Measurements from ENCODE around the gene IL18R1.

IL18R1 gene

DNA sequence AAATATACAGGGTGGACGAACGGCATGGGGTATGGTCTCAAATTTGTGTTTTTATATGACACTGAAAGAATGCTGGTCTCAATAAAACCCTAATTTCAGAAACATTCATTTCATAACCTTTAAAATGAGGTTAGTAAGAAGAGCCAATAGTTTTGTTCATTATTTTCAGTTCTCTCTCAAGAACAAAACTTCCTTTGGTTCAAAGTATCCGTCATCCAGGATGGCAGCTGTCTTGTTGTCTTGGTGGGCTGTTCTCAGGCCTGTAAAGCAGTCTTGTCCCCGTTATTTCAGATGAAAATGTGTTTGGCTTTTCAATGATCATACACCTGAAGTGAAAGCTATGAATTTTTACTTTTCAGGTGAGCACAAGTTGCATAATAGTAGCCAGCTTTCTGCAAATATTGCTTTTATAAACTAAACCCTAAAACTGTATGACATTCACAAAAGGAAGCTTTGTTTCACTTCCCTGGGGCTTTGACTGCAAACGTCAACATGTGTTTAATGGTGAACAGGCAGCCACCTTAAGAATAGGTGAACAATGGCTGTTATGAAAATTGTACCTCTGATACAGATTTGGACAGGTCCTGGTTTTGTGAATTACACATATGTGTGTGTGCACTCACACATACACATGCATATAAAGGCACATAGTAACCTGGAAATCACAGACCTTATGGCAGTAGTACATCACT, 70.0 kb downstream of the IL18R1 start:
- Histone ChIP-seq H3K27me3 (ENCODE audit: control insufficient read depth in 5 of 5, insufficient read depth in 4 of 5, low read length in 5 of 5) (no peaks in the 10 kb centered on the region), H3K36me3 (ENCODE audit: control insufficient read depth in 5 of 5, insufficient read depth in 5 of 5, low read length in 5 of 5) (no peaks in the 10 kb centered on the region), H3K9me3 (ENCODE audit: control insufficient read depth in 5 of 5, low read length in 5 of 5) (peaks cover 0 to 2% (median 0%) of the 10 kb centered on the region in 5 donors), H3K27ac (ENCODE audit: low read depth, low read length) (no peak overlapping the region), H3K9ac (ENCODE audit: low read length in 5 of 5) (no peak overlapping the region), H3K4me1 (ENCODE audit: control insufficient read depth in 5 of 5, insufficient read depth in 5 of 5, low read length in 5 of 5) (no peaks in the 10 kb centered on the region), H3K4me3 (ENCODE audit: low read depth in 1 of 5, low read length in 5 of 5) (no peak overlapping the region)

DNA sequence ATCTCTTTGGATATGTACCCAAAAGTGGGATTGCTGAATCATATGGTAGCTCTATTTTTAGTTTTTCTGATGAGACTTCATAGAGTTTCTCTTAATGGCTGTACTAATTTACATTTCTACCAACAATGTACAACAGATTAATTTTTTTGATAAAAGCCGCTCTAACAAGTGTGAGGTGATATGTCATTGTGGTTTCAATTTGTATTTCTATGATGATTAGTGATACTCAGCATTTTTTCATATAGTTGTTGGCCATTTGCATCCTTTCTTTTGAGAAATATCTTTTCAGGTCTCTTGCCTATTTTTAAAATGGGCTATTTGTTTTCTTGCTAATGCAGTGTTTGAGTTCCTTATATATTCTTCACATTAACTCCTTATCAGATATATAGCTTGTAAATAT, 71.7 kb downstream of the IL18R1 start:
- Histone ChIP-seq H3K9ac (ENCODE audit: low read length in 5 of 5) (no peak overlapping the region), H3K27ac (ENCODE audit: low read depth, low read length) (no peak overlapping the region), H3K4me1 (ENCODE audit: control insufficient read depth in 5 of 5, insufficient read depth in 5 of 5, low read length in 5 of 5) (no peaks in the 10 kb centered on the region), H3K9me3 (ENCODE audit: control insufficient read depth in 5 of 5, low read length in 5 of 5) (peaks cover 0 to 2% (median 0%) of the 10 kb centered on the region in 5 donors), H3K27me3 (ENCODE audit: control insufficient read depth in 5 of 5, insufficient read depth in 4 of 5, low read length in 5 of 5) (peaks cover 0 to 4% (median 0%) of the 10 kb centered on the region in 5 donors), H3K4me3 (ENCODE audit: low read depth in 1 of 5, low read length in 5 of 5) (no peak overlapping the region), H3K36me3 (ENCODE audit: control insufficient read depth in 5 of 5, insufficient read depth in 5 of 5, low read length in 5 of 5) (no peaks in the 10 kb centered on the region)

DNA sequence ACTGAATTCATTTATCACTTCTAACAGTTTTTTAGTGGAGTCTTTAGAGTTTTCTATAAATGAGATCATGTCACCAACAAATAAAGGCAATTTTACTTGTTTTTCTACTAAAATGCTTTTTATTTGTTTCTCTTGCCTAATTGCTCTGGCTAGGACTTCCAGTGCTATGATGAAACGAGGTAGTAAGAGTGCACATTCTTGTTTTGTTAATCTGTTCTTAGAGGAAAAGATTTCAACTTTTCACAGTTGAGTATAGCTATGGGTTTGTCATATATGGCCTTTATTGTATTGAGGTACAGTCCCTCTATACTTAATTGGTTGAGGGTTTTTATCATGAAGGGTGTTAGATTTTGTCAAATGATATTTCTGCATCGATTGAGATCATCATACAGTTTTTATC, 73.0 kb downstream of the IL18R1 start:
- no peaks in the 10 kb centered on the region for H3K36me3 ChIP-seq (ENCODE audit: control insufficient read depth in 5 of 5, insufficient read depth in 5 of 5, low read length in 5 of 5)
- H3K9me3 ChIP-seq (ENCODE audit: control insufficient read depth in 5 of 5, low read length in 5 of 5): peaks cover 0 to 2% (median 0%) of the 10 kb centered on the region in 5 donors
- peaks cover 0 to 4% (median 0%) of the 10 kb centered on the region in 5 donors for H3K27me3 ChIP-seq (ENCODE audit: control insufficient read depth in 5 of 5, insufficient read depth in 4 of 5, low read length in 5 of 5)
- no peak overlapping the region for H3K9ac ChIP-seq (ENCODE audit: low read length in 5 of 5)
- no peak overlapping the region for H3K4me3 ChIP-seq (ENCODE audit: low read depth in 1 of 5, low read length in 5 of 5)
- H3K4me1 ChIP-seq (ENCODE audit: control insufficient read depth in 5 of 5, insufficient read depth in 5 of 5, low read length in 5 of 5): no peaks in the 10 kb centered on the region
- no peak overlapping the region for H3K27ac ChIP-seq (ENCODE audit: low read depth, low read length)

DNA sequence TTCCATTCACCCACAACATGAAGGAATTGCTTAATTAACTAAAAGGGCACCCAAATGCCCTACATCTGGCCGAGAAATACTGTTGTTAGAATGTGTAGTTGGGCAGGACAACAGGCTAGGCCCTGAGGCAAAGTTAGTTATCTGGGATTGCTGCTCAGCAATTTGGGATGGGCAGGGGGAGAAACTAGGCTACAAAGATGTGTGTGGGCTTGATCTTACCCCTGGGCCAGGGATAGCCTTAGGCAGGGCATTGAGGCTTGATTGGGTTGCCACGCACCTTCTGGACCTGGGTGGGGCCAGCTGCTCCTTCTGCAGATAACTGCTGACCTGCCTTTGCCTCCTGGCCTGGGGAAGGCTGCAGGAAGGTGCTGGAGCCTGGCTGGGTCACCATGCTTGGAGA, 76.8 kb downstream of the IL18R1 start:
- Histone ChIP-seq H3K9ac (ENCODE audit: low read length in 5 of 5) (no peak overlapping the region), H3K4me3 (ENCODE audit: low read depth in 1 of 5, low read length in 5 of 5) (no peak overlapping the region), H3K27ac (ENCODE audit: low read depth, low read length) (no peak overlapping the region), H3K27me3 (ENCODE audit: control insufficient read depth in 5 of 5, insufficient read depth in 4 of 5, low read length in 5 of 5) (peaks cover 0 to 4% (median 0%) of the 10 kb centered on the region in 5 donors), H3K9me3 (ENCODE audit: control insufficient read depth in 5 of 5, low read length in 5 of 5) (peaks cover 0 to 2% (median 0%) of the 10 kb centered on the region in 5 donors), H3K4me1 (ENCODE audit: control insufficient read depth in 5 of 5, insufficient read depth in 5 of 5, low read length in 5 of 5) (peaks cover 0 to 8% (median 0%) of the 10 kb centered on the region in 5 donors), H3K36me3 (ENCODE audit: control insufficient read depth in 5 of 5, insufficient read depth in 5 of 5, low read length in 5 of 5) (no peaks in the 10 kb centered on the region)

DNA sequence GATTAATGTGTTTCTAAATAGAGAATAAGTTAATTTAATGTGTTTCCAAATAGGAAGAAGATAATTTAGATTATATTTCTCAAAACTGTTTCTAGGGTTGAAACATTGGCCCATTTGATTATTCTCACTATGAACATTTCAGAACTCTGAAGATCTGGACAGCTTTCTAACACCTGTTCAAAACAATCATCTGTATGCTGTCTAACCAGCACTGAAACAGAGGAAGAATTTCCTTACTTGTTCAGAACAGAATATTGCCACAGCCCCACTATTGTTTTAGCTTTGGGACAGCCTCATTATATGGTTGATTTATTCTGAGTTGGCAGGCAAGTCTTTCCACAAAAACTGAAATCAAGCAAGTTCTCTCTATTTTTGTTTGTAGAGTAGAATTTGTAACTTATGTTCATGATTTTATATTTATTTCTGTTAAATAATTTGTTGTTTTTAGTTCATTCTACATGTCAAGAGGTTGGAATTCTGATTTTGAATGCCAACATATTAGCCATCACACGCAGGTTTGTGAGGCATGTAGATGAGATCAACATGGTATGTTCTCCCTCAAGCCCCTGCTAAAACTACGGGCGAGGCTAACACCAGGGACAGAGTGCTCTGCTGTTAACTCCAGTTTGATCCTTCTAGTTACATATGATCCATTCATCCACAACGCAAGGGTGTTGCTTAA, 78.5 kb downstream of the IL18R1 start:
- H3K27ac ChIP-seq (ENCODE audit: low read depth, low read length): no peak overlapping the region
- H3K36me3 ChIP-seq (ENCODE audit: control insufficient read depth in 5 of 5, insufficient read depth in 5 of 5, low read length in 5 of 5): no peaks in the 10 kb centered on the region
- H3K9ac ChIP-seq (ENCODE audit: low read length in 5 of 5): no peak overlapping the region

DNA sequence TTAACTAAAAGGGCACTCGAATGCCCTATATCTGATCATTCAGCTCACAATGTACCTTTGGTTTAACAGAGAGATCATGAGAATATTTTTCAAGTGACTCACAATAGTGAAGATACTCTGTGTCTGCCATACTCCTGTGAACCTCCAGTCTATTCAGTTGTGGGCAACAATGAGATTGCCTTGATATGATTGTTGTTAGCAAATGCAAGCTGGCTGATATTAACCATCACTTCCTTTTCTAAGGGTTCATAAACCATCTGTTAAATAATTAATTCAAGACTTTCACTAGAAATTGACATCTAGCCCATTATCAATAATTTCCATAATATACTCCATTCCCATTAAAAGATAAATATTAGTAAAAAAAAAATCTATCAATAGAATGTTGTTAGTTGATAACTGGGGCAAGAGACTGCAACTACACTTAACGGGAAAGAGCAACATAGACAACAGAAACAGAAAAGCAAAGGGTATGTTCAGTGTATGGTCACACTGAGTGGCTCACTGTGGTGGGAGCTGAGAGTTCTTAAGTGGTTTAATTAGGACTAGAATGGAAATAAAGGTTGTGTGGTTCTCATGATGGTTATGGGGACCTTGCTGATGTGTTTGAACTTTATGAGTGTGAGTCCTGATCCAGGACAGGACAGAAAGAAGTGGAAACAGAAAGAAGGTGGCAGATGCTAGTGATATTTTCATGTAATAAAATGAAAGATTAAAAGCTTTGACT, 79.2 kb downstream of the IL18R1 start:
- Histone ChIP-seq H3K9ac (ENCODE audit: low read length in 5 of 5) (no peak overlapping the region), H3K27ac (ENCODE audit: low read depth, low read length) (no peak overlapping the region), H3K36me3 (ENCODE audit: control insufficient read depth in 5 of 5, insufficient read depth in 5 of 5, low read length in 5 of 5) (no peaks in the 10 kb centered on the region), H3K27me3 (ENCODE audit: control insufficient read depth in 5 of 5, insufficient read depth in 4 of 5, low read length in 5 of 5) (peaks cover 0 to 6% (median 0%) of the 10 kb centered on the region in 5 donors), H3K9me3 (ENCODE audit: control insufficient read depth in 5 of 5, low read length in 5 of 5) (no peaks in the 10 kb centered on the region), H3K4me1 (ENCODE audit: control insufficient read depth in 5 of 5, insufficient read depth in 5 of 5, low read length in 5 of 5) (peaks cover 0 to 8% (median 0%) of the 10 kb centered on the region in 5 donors), H3K4me3 (ENCODE audit: low read depth in 1 of 5, low read length in 5 of 5) (no peak overlapping the region)

More for the DNA sequence above, 78.5 kb downstream of the IL18R1 start:
- no peak overlapping the region for H3K4me3 ChIP-seq (ENCODE audit: low read depth in 1 of 5, low read length in 5 of 5)
- H3K9me3 ChIP-seq (ENCODE audit: control insufficient read depth in 5 of 5, low read length in 5 of 5): no peaks in the 10 kb centered on the region
- H3K4me1 ChIP-seq (ENCODE audit: control insufficient read depth in 5 of 5, insufficient read depth in 5 of 5, low read length in 5 of 5): peaks cover 0 to 8% (median 0%) of the 10 kb centered on the region in 5 donors
- H3K27me3 ChIP-seq (ENCODE audit: control insufficient read depth in 5 of 5, insufficient read depth in 4 of 5, low read length in 5 of 5): peaks cover 0 to 4% (median 0%) of the 10 kb centered on the region in 5 donors

DNA sequence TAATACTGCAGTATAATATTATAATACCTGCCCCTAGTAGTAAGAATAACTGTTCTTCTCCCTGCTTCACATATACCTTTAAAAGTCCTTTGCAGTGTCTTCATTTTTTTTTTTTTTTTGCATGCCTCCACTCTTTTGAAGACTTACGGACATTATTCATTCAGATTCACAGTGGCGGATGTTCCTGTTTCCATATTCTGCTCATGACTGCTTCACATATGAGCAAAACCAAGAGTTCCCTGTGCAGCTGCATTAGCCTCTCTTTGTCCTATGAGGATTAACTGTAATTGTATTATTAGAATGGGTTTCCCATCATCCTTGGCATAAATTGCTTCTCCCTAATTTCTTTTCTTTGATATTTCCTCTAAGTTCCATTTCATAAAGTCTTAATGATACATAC, 80.1 kb downstream of the IL18R1 start:
- H3K27ac ChIP-seq (ENCODE audit: low read depth, low read length): no peak overlapping the region
- no peaks in the 10 kb centered on the region for H3K36me3 ChIP-seq (ENCODE audit: control insufficient read depth in 5 of 5, insufficient read depth in 5 of 5, low read length in 5 of 5)
- peaks cover 0 to 8% (median 0%) of the 10 kb centered on the region in 5 donors for H3K4me1 ChIP-seq (ENCODE audit: control insufficient read depth in 5 of 5, insufficient read depth in 5 of 5, low read length in 5 of 5)
- no peak overlapping the region for H3K4me3 ChIP-seq (ENCODE audit: low read depth in 1 of 5, low read length in 5 of 5)
- H3K27me3 ChIP-seq (ENCODE audit: control insufficient read depth in 5 of 5, insufficient read depth in 4 of 5, low read length in 5 of 5): peaks cover 0 to 6% (median 0%) of the 10 kb centered on the region in 5 donors
- H3K9me3 ChIP-seq (ENCODE audit: control insufficient read depth in 5 of 5, low read length in 5 of 5): no peaks in the 10 kb centered on the region
- no peak overlapping the region for H3K9ac ChIP-seq (ENCODE audit: low read length in 5 of 5)

DNA sequence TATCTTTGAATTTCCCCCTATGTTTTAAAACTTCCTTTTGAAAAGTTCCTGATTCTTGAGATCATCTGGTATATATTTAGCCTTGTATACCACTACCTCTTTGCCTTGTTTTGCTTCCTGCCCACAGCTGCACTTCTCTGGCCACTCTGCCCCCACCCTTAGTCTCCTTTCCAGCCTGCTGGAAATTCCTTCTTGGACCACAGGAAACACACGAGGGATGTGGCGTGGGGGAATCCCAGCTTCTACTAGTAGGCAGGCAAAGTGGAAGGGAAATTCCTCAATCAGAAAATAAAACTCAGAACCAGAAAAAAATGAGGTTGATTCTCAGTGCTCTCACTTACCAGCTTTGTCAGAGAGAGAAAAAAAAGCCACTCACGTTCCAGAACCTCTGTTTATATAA, 80.7 kb downstream of the IL18R1 start:
- Histone ChIP-seq H3K27ac (ENCODE audit: low read depth, low read length) (no peak overlapping the region), H3K9me3 (ENCODE audit: control insufficient read depth in 5 of 5, low read length in 5 of 5) (no peaks in the 10 kb centered on the region)

DNA sequence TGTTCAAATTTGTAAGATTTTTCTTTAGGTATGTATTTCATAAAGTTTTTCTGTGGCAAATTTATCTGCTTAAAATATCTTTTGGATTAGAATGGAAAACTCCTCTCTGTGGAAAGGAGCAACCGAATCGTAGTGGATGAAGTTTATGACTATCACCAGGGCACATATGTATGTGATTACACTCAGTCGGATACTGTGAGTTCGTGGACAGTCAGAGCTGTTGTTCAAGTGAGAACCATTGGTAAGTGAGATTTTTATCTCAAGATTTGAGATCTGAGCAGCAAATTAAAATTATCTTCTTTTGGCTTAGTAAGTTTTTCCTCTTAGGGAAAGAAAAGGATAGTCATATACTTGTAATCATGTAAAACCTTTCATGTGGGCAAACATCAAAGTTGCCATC, 81.5 kb downstream of the IL18R1 start:
- Histone ChIP-seq H3K36me3 (ENCODE audit: control insufficient read depth in 5 of 5, insufficient read depth in 5 of 5, low read length in 5 of 5) (no peaks in the 10 kb centered on the region), H3K9ac (ENCODE audit: low read length in 5 of 5) (no peak overlapping the region), H3K27me3 (ENCODE audit: control insufficient read depth in 5 of 5, insufficient read depth in 4 of 5, low read length in 5 of 5) (peaks cover 0 to 3% (median 0%) of the 10 kb centered on the region in 5 donors), H3K4me1 (ENCODE audit: control insufficient read depth in 5 of 5, insufficient read depth in 5 of 5, low read length in 5 of 5) (peaks cover 0 to 8% (median 0%) of the 10 kb centered on the region in 5 donors), H3K4me3 (ENCODE audit: low read depth in 1 of 5, low read length in 5 of 5) (no peak overlapping the region), H3K27ac (ENCODE audit: low read depth, low read length) (no peak overlapping the region), H3K9me3 (ENCODE audit: control insufficient read depth in 5 of 5, low read length in 5 of 5) (no peaks in the 10 kb centered on the region)

More for the DNA sequence above, 80.7 kb downstream of the IL18R1 start:
- Histone ChIP-seq H3K4me1 (ENCODE audit: control insufficient read depth in 5 of 5, insufficient read depth in 5 of 5, low read length in 5 of 5) (peaks cover 0 to 8% (median 0%) of the 10 kb centered on the region in 5 donors), H3K4me3 (ENCODE audit: low read depth in 1 of 5, low read length in 5 of 5) (no peak overlapping the region), H3K9ac (ENCODE audit: low read length in 5 of 5) (no peak overlapping the region), H3K36me3 (ENCODE audit: control insufficient read depth in 5 of 5, insufficient read depth in 5 of 5, low read length in 5 of 5) (no peaks in the 10 kb centered on the region), H3K27me3 (ENCODE audit: control insufficient read depth in 5 of 5, insufficient read depth in 4 of 5, low read length in 5 of 5) (peaks cover 0 to 6% (median 0%) of the 10 kb centered on the region in 5 donors)

DNA sequence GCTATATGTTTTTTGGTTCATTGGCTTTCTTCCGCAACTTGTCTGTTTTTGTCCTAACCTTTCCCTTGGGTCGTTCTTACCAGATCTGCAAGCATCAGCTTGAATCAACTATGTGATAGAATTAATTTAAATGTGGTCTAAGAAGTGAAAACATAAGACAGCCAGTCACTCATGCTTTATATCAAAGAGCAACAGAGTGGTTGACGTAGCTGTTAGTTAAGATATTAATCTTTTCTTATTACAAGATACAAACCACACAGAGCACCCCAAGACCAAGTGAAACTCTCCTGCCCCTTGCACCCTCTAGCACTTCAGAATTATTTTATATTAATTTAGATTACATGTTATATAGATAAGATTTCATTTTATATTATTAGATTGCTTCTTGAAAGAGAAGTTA, 82.5 kb downstream of the IL18R1 start:
- Histone ChIP-seq H3K4me1 (ENCODE audit: control insufficient read depth in 5 of 5, insufficient read depth in 5 of 5, low read length in 5 of 5) (peaks cover 0 to 11% (median 0%) of the 10 kb centered on the region in 5 donors), H3K36me3 (ENCODE audit: control insufficient read depth in 5 of 5, insufficient read depth in 5 of 5, low read length in 5 of 5) (no peaks in the 10 kb centered on the region), H3K27ac (ENCODE audit: low read depth, low read length) (no peak overlapping the region), H3K9ac (ENCODE audit: low read length in 5 of 5) (no peak overlapping the region), H3K27me3 (ENCODE audit: control insufficient read depth in 5 of 5, insufficient read depth in 4 of 5, low read length in 5 of 5) (peaks cover 0 to 3% (median 0%) of the 10 kb centered on the region in 5 donors), H3K4me3 (ENCODE audit: low read depth in 1 of 5, low read length in 5 of 5) (no peak overlapping the region), H3K9me3 (ENCODE audit: control insufficient read depth in 5 of 5, low read length in 5 of 5) (no peaks in the 10 kb centered on the region)

All from subcutaneous abdominal adipose tissue (tissue), 5 donors.